ENCODE measurements around the gene EHMT1.

Gene EHMT1

GRCh38 chr9:137674307-137674975, 55.6 kb downstream of the EHMT1 start:
- Mint-ChIP-seq H3K36me3 (ENCODE audit: low read depth) (peaks cover 35% of the 10 kb centered on the region), H3K4me3 (peak overlapping the region; percentile 33), H3K27me3 (ENCODE audit: low read depth, poor library complexity) (no peaks in the 10 kb centered on the region), H3K4me1 (peaks cover 83% of the 10 kb centered on the region), H3K9me3 (no peaks in the 10 kb centered on the region), H3K27ac (peak overlapping the region; percentile 88)
- no peak for TF ChIP-seq CTCF (IDR thresholded peaks at IDR 0.05)
- no peak for DNase-seq

GRCh38 chr9:137674976-137675320, 56.1 kb downstream of the EHMT1 start:
- peaks cover 84% of the 10 kb centered on the region for H3K4me1 Mint-ChIP-seq
- peak overlapping the region; percentile 1 for H3K27ac Mint-ChIP-seq
- H3K36me3 Mint-ChIP-seq (ENCODE audit: low read depth), result peaks cover 30% of the 10 kb centered on the region
- no peak overlapping the region for H3K4me3 Mint-ChIP-seq
- no peak for TF ChIP-seq CTCF (IDR thresholded peaks at IDR 0.05)
- no peaks in the 10 kb centered on the region for H3K27me3 Mint-ChIP-seq (ENCODE audit: low read depth, poor library complexity)
- H3K9me3 Mint-ChIP-seq, result no peaks in the 10 kb centered on the region
- no peak for DNase-seq

- peaks cover 84% of the 10 kb centered on the region for H3K4me1 Mint-ChIP-seq
- DNase-seq, result no peak
- TF ChIP-seq CTCF (IDR thresholded peaks at IDR 0.05), result no peak
- H3K27ac Mint-ChIP-seq, result no peak overlapping the region
- no peaks in the 10 kb centered on the region for H3K9me3 Mint-ChIP-seq
- peaks cover 23% of the 10 kb centered on the region for H3K36me3 Mint-ChIP-seq (ENCODE audit: low read depth)
- H3K4me3 Mint-ChIP-seq, result no peak overlapping the region
- H3K27me3 Mint-ChIP-seq (ENCODE audit: low read depth, poor library complexity), result no peaks in the 10 kb centered on the region
These were observed 58.2 kb downstream of the EHMT1 start for GRCh38 chr9:137676998-137677397.

GRCh38 chr9:137678202-137678601, 59.4 kb downstream of the EHMT1 start:
- TF ChIP-seq CTCF (IDR thresholded peaks at IDR 0.05), result no peak
- Mint-ChIP-seq H3K36me3 (ENCODE audit: low read depth) (peaks cover 23% of the 10 kb centered on the region), H3K27ac (no peak overlapping the region), H3K27me3 (ENCODE audit: low read depth, poor library complexity) (no peaks in the 10 kb centered on the region), H3K4me1 (peaks cover 84% of the 10 kb centered on the region), H3K4me3 (no peak overlapping the region), H3K9me3 (no peaks in the 10 kb centered on the region)
- DNase-seq, result no peak

- Mint-ChIP-seq H3K4me3 (no peak overlapping the region), H3K9me3 (no peaks in the 10 kb centered on the region), H3K4me1 (peaks cover 84% of the 10 kb centered on the region), H3K36me3 (ENCODE audit: low read depth) (peaks cover 23% of the 10 kb centered on the region), H3K27ac (peak overlapping the region; percentile 61), H3K27me3 (ENCODE audit: low read depth, poor library complexity) (no peaks in the 10 kb centered on the region)
- DNase-seq, result no peak
- no peak for TF ChIP-seq CTCF (IDR thresholded peaks at IDR 0.05)
These were observed 60.4 kb downstream of the EHMT1 start for GRCh38 chr9:137679249-137679648.

- Mint-ChIP-seq H3K4me3 (peak overlapping the region; percentile 28), H3K27ac (peak overlapping the region; percentile 61), H3K36me3 (ENCODE audit: low read depth) (peaks cover 25% of the 10 kb centered on the region)
These were observed 61.0 kb downstream of the EHMT1 start for GRCh38 chr9:137679695-137680305.

More at GRCh38 chr9:137679695-137680305, 61.0 kb downstream of the EHMT1 start:
- DNase-seq, result no peak
- Mint-ChIP-seq H3K9me3 (no peaks in the 10 kb centered on the region), H3K27me3 (ENCODE audit: low read depth, poor library complexity) (no peaks in the 10 kb centered on the region), H3K4me1 (peaks cover 79% of the 10 kb centered on the region)
- TF ChIP-seq CTCF (IDR thresholded peaks at IDR 0.05), result no peak

Measured in nephron progenitor cell (in vitro differentiated cells).